ENCODE measurements around the gene RIN3. TPM values are rescaled to one million over a fixed set of nuclear protein-coding genes. Genes with fewer than 3 reads are reported as not detected.

Gene RIN3
- total and polyA plus RNA-seq, 2 donors (not counting 3 experiments of a cell fraction or from before 2014, with no cell fraction given): 5.1 to 20.8 TPM

- intact Hi-C loops (cut with micrococcal nuclease): no loop called here
- DNase-seq (ENCODE audit: low read depth, low spot score) (no peak), FAIRE-seq (no peak)
- ChIA-PET POLR2A (no interaction called here), CTCF (interaction anchor here (1.2 to 1.5 kb wide), 2 partner anchors 12 to 70 kb away, joined by 4 to 5 read pairs; no protein-coding TSS in a partner anchor)
- dilution Hi-C loops (cut with MboI; ENCODE audit: extremely low pct_ligation_motif_present, low sequenced_read_pairs): no loop called here
- TF ChIP-seq JUN (IDR thresholded peaks at IDR 0.05; ENCODE audit: borderline replicate concordance, insufficient read depth, insufficient read length, low read depth) (no peak), GATA2 (IDR thresholded peaks at IDR 0.05; ENCODE audit: insufficient read depth, insufficient read length, low read depth, low read length) (no peak), POLR2A (IDR thresholded peaks at IDR 0.05; ENCODE audit: low read depth, low read length) (no peak), CTCF (IDR thresholded peaks at IDR 0.05; ENCODE audit: extremely low read depth in 1 of 2, insufficient read depth in 1 of 2, low read depth in 1 of 2, low read length in 2 of 2) (no peak), FOS (IDR thresholded peaks at IDR 0.05; ENCODE audit: borderline replicate concordance, insufficient read depth, low read length) (no peak), EZH2 (IDR thresholded peaks at IDR 0.05; ENCODE audit: borderline replicate concordance, low read depth, low read length, severe bottlenecking) (no peak), POLR2AphosphoS5 (IDR thresholded peaks at IDR 0.05; ENCODE audit: insufficient read depth, low read depth, low read length) (no peak), MYC (IDR thresholded peaks at IDR 0.05; ENCODE audit: low read depth, low read length) (no peak), MAX (IDR thresholded peaks at IDR 0.05; ENCODE audit: insufficient read depth, insufficient read length) (no peak)
- no peak overlapping the region for H3K9ac ChIP-seq (replicated peaks; ENCODE audit: extremely low read depth, insufficient read depth, low read length)
- H2AFZ ChIP-seq (ENCODE audit: low read depth, low read length): no peak overlapping the region
- no peak overlapping the region for H3K27ac ChIP-seq (ENCODE audit: insufficient read depth, low read depth, low read length)
- no peaks in the 10 kb centered on the region for H3K9me1 ChIP-seq (replicated peaks; ENCODE audit: control insufficient read depth, extremely low read depth, insufficient read depth, low read length)
- H3K79me2 ChIP-seq (ENCODE audit: control insufficient read depth, insufficient read depth, low read length): no peaks in the 10 kb centered on the region
- H3K4me3 ChIP-seq (replicated peaks in 1 of 3; ENCODE audit: insufficient read depth in 1 of 3, low read depth in 1 of 3, low read length in 3 of 3): no peak overlapping the region
- H3K4me2 ChIP-seq (ENCODE audit: insufficient read depth, low read length): no peak overlapping the region
- H3K9me3 ChIP-seq (replicated peaks; ENCODE audit: control insufficient read depth, insufficient read depth, low read length): no peaks in the 10 kb centered on the region
- no peaks in the 10 kb centered on the region for H3K36me3 ChIP-seq (ENCODE audit: control insufficient read depth in 2 of 2, extremely low read depth in 1 of 2, insufficient read depth in 2 of 2, low read length in 2 of 2)
- BruUV-seq (replicated peaks): no TSS peak
- no peaks in the 10 kb centered on the region for H3K27me3 ChIP-seq (ENCODE audit: control insufficient read depth in 2 of 2, insufficient read depth in 2 of 2, low read length in 2 of 2)
- H4K20me1 ChIP-seq (replicated peaks; ENCODE audit: control insufficient read depth, extremely low read depth, insufficient read depth, low read length): no peaks in the 10 kb centered on the region
- H3K4me1 ChIP-seq (ENCODE audit: control insufficient read depth, extremely low read depth, insufficient read depth, low read length): no peaks in the 10 kb centered on the region
These were observed 145.1 kb downstream of the RIN3 start for GRCh38 chr14:92658684-92659083.
